NOMO-1 treated with dmso at 0.1 percent for 144 hours (cell line): ENCODE results near the gene URB2.
"Not testable (repeated sequence)": the region's sequence is repeated elsewhere in the genome, so short reads cannot be mapped to it uniquely, and the experiment has no call there.

ENCODE experiments used
- DNase-seq: peaks from one replicate; lab custom pipeline; 2025; ENCODE audit not compliant: unreplicated experiment; lab: John Stamatoyannopoulos, UW

The URB2 gene

DNA sequence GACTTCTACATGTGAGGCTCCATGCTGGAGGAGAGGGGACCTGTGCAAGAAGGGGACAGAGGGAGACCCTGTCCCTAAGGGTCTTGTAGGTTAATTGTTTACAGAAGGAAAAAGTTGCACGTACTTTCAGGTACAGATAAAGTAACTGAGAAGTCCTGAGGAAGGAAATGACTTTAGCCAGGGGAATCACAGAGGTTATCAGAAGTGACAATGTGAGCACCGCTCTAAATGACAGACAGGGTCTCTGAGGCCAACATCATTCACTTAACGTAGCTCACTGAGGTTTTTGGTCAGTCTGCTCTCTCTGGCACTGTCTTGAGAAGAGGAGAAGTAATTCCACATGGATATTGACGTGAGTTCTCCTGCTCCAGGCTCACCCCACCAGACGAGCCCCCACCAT is 12.1 kb upstream of the URB2 start:
- no peak for DNase-seq

DNA sequence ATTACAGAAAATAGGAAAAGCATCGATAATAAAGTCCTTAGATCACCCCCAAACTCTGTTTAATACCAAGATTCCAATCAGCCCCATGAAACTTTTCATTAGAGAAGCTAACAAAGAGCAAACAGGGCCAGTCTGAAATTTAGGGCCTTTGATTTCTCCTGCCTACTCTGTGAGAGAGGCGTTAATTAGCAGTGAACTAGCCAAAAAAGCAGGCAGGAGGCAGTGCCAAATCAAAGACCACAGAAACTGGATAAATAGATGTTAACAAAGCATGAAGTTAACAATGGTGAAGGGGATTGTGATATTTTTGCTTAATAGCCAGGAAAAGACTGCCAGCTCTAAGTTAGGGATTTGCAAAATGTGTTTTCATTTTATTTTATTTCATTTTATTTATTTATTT is 11.3 kb upstream of the URB2 start:
- no peak for DNase-seq

DNA sequence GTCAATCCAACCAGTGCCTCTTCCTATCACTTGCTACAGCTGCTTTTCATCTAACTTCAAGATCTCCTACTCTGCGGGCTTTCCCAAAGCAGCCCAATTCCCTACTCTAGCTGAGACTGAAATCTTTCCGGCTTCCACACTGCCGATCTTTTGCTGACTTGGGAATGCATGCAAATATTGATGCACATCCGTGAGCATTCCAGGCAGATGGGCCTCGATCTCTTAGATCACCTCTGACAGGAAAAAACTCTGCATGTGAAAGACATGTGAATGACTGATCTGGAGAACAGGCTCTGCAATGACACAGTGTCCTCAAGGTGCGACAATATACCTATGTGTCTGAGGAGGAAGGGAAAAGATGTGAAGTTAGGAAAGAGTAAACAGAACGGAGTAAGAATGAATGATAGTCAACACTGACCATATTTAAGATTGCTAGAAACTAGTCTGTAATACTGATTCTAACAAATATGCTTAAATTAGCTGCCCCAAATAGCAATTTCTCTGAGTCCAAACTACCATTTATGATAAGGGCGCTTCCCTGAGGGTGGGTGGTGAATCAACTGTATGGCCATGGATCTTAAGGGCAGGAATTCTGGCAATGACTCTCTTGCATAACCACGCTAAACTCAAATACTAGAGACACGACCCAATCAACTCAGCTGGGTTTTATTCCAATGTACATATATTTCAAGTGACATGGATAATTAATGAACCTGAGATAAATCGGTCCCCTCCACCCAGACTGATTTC is 8.5 kb upstream of the URB2 start:
- DNase-seq: no peak

DNA sequence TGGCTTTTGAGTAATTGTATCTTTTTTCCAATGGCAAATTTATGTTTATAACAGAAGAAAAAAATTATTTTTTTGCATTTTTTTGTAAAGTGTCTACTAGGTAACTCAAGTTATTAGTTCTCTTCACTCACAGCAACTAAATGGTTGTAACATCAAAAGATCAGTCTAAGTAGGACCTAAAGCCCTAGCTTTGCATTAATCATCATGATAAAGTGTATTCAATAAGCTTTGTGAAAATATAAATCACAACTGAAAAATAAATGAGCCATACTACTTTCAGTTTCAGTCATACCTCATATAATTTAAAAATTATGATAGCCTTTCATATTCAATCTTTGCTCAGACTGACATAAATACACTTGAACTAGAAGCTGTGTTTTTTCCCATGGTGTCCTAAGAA is 7.0 kb upstream of the URB2 start:
- no peak for DNase-seq

GRCh38 chr1:229619614-229620013 is 6.4 kb upstream of the URB2 start:
- DNase-seq: no peak

- no peak for DNase-seq
Observed at GRCh38 chr1:229620876-229621275, 5.2 kb upstream of the URB2 start.

DNA sequence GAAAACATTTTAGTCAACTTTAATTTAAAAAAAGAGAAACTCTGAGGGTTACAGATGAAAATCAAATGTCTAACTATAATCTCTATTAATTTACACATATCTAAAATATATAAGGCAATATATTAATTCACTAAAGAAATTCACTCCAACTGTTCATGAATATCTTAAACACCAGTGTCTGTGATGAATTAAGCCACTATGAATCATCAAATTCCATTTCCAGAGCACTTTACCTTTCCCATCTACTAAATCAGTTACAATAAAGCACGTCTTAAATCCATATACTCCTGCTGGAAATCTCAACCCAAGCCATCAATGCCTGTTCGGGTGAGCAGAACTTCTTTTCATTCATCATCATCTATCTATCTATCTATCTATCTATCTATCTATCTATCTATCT is 4.4 kb upstream of the URB2 start:
- no peak for DNase-seq

- not testable (repeated sequence) for DNase-seq
Observed at GRCh38 chr1:229622641-229623120, 3.4 kb upstream of the URB2 start.

DNA sequence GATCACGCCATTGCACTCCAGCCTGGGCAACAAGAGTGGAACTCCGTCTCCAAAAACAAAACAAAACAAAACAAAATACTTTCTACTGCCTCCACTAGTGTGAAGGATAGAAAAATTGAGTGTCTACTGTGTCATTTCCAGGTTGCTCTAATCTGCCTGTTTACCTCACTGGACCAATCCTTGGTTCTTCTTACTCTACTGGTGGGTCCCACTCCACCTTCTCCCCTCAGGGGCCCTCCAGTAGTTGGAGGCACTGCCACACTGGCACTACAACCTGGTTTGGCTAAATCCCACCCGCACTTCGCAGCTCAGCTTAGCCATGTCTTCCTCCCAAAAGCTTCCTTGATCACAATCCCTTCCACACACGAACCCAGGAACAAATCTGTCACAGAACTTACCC is 2.8 kb upstream of the URB2 start:
- DNase-seq: no peak

DNA sequence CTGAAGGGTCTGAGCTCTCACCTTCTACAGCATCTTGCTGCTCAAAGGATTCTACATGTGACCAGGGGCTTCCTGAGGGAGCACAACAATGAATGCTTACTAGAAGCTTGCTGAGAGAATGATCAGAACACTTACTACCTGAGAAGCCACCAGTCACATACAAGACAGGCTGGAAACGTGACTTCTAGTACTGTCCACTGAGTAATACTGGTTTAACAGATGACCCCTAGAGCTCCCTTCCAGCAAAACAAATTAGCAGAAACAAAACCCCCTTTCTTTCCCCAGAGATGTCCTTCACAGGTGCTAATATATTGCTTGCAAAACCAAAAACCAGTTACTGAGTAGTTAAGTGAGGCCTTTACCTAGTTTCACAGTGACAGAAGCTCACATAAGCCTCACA is 2.2 kb upstream of the URB2 start:
- DNase-seq: no peak

DNA sequence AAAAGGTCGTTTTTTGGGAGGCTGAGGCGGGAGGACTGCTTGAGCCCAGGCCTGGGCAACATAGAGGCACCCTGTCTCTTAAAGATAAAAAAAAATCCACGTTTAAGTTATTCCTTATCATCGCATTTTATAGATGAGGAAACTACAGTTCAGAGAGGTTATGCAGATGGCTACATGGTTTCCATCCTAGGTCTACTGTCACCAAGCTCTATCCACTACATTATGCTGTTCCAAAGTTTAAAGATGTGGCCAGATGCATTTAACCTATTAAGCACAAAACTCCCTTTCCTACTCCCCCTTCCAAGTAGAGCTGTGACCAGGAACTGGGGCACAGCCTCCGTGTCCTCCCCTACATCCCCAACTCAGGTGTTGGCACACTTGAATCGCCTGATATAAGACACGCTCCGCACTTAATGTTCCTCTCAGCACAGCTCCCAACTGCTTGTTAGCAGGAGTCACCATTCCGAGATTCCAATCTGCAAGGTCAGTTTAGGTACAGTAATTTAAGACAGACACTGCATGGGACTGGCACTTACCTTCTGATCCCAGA is 1.5 kb upstream of the URB2 start:
- no peak for DNase-seq

DNA sequence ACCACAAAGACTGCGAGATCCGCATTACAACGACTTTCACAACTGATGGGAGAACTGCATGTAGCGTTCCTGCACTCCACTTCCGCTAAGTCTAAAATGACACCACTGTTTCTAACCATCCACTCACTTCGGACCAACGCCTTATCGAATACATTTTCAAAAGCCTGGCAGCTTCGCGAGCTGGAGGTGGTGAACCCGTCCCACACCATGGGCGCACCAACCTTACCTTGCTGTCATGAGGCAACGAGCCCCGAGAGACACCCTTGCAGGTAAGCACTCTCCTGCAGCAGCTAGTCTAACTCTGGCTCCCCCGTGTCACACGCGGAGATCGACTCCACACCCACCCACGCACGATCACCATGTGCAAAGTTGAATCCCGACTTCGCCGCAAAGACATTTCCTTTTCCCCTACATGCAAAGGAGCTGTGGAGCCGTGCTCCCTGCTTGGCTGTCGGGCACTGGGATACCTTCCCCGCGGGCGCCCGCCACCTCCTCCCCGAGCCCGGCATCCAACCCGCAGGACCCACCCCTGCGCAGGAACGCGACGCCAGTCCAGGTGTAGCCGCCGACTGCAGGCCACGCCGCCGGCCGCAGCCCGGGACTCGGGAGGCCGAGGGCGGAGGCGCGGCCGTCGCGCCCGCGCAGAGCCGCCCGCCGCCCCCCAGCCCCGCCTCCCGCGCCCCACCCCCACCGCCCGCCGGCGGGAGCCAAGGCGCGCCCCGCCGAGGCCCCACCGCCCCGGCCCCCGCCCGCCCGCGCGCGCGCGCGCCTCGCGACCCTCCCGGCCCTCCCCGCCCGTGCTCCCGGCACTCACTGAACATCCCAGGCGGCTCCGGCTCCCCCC is 754 bp upstream of the URB2 start:
- DNase-seq: peak; percentile 51

DNA sequence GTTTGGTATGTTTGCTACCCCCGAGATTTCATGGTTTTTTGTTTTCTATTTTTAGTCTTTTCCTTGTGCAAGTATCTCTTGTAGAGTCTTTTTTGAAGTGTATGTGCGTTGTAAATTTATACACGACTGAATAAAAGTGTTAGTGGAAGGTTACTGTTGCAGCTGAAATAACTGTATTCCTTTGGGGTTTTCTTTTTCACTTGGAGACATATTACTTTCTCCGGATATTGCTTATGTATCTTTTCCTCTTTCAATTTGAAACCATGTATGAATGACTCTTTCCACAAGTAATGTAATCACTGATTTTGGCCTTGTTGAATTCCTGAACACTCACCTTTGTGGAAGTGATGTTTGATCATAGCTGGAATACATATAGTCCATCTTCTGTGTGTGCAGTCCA is 956 bp downstream of the URB2 start:
- no peak for DNase-seq

GRCh38 chr1:229629261-229629660 is 3.2 kb downstream of the URB2 start:
- no peak for DNase-seq

DNA sequence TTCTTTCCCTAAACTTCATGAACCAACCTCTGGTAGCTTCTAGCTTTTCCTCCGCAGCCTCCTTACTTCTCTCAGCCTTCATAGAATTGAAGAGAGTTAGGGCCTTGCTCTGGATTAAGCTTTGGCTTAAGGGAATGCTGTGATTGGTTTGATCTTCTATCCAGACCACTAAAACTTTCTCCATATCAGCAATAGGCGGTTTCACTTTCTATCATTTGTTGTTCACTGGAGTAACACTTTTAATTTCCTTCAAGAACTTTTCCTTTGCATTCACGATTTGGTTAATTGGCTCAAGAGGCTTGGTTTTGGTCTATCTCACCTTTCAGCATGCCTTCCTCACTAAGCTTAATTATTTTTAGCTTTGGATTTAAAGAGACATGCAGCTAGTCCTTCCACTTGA is 5.1 kb downstream of the URB2 start:
- DNase-seq: no peak

- DNase-seq: no peak
Observed at GRCh38 chr1:229631966-229632365, 5.9 kb downstream of the URB2 start.

- DNase-seq: no peak
Observed at GRCh38 chr1:229636042-229636441, 10.0 kb downstream of the URB2 start.

DNA sequence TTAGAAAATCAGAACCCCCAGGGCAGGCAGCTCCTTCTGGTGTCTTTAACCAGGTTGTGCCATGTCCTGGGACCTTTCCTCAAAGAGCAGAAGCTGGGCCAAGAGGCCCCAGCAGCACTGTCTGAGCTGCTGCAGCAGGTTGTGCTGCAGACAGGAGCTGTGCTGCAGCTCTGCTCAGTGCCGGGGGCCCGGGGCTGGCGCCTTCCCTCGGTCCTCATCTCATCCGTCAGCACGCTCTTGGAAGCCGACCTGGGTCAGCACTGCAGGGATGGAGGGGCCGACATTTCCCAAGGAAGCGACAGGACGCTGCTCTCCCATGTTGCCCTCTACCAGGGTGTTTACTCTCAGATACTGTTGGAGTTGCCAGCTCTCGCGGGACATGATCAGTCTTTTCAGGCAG is 11.7 kb downstream of the URB2 start:
- no peak for DNase-seq

DNA sequence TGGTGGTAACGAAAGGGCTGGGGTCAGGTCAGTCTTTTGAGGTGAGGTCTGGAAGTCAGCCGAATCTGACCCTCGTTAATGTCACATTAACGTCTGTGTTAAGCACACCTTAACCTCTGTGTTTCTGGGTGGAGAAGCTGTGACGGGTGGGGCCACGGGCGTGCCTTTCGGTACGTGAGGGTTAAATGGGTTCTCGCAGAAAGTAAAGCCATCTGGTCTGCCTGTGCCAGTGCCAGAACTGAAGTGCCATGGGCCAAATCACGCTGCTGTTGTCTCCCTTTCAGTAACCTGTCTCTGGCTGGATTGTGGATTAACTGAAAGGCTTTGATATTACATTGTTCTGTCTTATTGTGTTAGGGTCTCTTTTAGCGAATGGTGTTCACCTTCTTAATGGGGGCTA is 14.4 kb downstream of the URB2 start:
- no peak for DNase-seq

DNA sequence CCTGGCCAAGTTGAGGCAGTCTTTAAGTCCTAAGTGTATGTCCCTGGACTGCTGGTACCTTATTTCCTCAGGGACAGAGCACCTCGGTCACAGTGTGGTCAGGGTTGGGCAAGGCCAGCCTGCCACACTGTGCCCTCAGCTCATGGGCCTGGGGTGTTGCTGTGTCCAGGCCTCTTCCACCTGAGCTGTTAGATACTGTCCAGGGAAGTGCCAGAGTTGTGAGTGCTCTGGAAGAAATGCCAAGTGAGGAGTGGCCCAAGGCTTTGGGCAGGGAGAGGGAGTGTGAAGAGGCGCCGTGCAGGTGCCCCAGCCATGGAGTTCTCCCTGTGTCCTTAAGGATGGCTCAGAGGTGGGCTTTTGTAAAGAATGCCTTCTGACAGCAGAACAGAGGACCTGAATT is 15.3 kb downstream of the URB2 start:
- no peak for DNase-seq

DNA sequence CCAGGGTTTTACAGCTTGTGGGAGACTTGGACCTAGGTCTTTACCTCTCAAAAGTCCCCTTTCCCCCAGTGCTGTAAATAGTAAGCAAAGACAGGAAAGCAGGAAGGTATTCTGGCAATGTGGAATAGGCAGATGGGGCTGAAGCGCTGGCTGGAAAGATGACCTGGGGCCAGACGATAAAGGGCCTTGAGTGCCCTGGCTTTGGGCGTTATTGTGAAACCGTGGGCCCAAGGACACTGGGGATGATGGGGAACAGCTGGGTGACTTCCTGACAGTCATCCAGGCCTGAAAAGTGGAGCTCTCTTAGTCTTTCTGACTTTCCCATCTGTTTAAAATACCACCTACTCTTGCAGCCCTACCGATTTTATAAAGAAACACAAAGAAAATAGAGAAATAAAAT is 16.3 kb downstream of the URB2 start:
- DNase-seq: no peak

GRCh38 chr1:229642970-229643369 is 16.9 kb downstream of the URB2 start:
- DNase-seq: no peak
